ENCODE data around the gene ZNF358.

ZNF358 gene

GRCh38 chr19:7545300-7545699, 29.4 kb downstream of the ZNF358 start:
- H2BK12ac ChIP-seq (ENCODE audit: low read length): no peak overlapping the region
- WGBS, 2 donors (ENCODE audit: extremely low coverage in 2 of 2, insufficient read length in 2 of 2, insufficient replicate concordance in 1 of 2): no CpG with 5 or more reads among the region's 8 CpGs

GRCh38 chr19:7545904-7546303, 30.0 kb downstream of the ZNF358 start:
- Histone ChIP-seq H3K36me3 (replicated peaks in 1 of 2; ENCODE audit: control insufficient read depth in 2 of 2, insufficient read depth in 2 of 2, low read length in 2 of 2) (peaks cover 21% of the 10 kb centered on the region in 2 donors), H2BK120ac (ENCODE audit: low read depth, low read length) (no peak overlapping the region), H2BK15ac (ENCODE audit: low read length) (no peak overlapping the region), H2BK5ac (ENCODE audit: low read length) (no peak overlapping the region), H3K27me3 (ENCODE audit: control insufficient read depth in 3 of 3, insufficient read depth in 3 of 3, low read depth in 1 of 3, low read length in 3 of 3) (no peaks in the 10 kb centered on the region), H3K4me1 (ENCODE audit: control insufficient read depth in 2 of 2, insufficient read depth in 1 of 2, low read depth in 1 of 2, low read length in 2 of 2) (peaks cover 0 to 5% of the 10 kb centered on the region in 2 donors), H3K4ac (ENCODE audit: low read length) (no peak overlapping the region), H3K9me3 (replicated peaks in 1 of 2; ENCODE audit: control insufficient read depth in 2 of 2, insufficient read depth in 1 of 2, low read depth in 1 of 2, low read length in 2 of 2) (peaks cover 0 to 1% of the 10 kb centered on the region in 2 donors), H4K91ac (ENCODE audit: low read depth, low read length, poor library complexity) (no peak overlapping the region), H2AK5ac (ENCODE audit: low read depth, low read length) (no peak overlapping the region), H3K4me3 (ENCODE audit: low read length in 2 of 2) (no peak overlapping the region), H3K4me2 (ENCODE audit: insufficient read depth, low read length, poor library complexity, severe bottlenecking) (no peak overlapping the region), H3K14ac (ENCODE audit: low read length) (no peak overlapping the region), H3K27ac (replicated peaks; ENCODE audit: low read length) (no peak overlapping the region), H3K9ac (ENCODE audit: low read depth, low read length, poor library complexity) (no peak overlapping the region), H3K18ac (ENCODE audit: low read length) (no peak overlapping the region), H2AFZ (ENCODE audit: low read length) (no peak overlapping the region), H4K8ac (ENCODE audit: low read depth, low read length) (no peak overlapping the region), H3K23ac (ENCODE audit: low read depth, low read length, poor library complexity) (no peak overlapping the region), H2BK12ac (ENCODE audit: low read length) (no peak overlapping the region), H3K79me1 (ENCODE audit: low read depth, low read length) (peaks cover 2% of the 10 kb centered on the region)
- DNase-seq (ENCODE audit: low spot score): no peak
- WGBS, 2 donors (ENCODE audit: extremely low coverage in 2 of 2, insufficient read length in 2 of 2, insufficient replicate concordance in 1 of 2): no CpG with 5 or more reads among the region's 1 CpG

More at GRCh38 chr19:7545300-7545699, 29.4 kb downstream of the ZNF358 start:
- Histone ChIP-seq H2BK5ac (ENCODE audit: low read length) (no peak overlapping the region), H3K27me3 (ENCODE audit: control insufficient read depth in 3 of 3, insufficient read depth in 3 of 3, low read depth in 1 of 3, low read length in 3 of 3) (no peaks in the 10 kb centered on the region), H3K23ac (ENCODE audit: low read depth, low read length, poor library complexity) (no peak overlapping the region), H3K27ac (replicated peaks; ENCODE audit: low read length) (no peak overlapping the region), H3K18ac (ENCODE audit: low read length) (no peak overlapping the region), H3K79me1 (ENCODE audit: low read depth, low read length) (peaks cover 2% of the 10 kb centered on the region), H3K4me1 (ENCODE audit: control insufficient read depth in 2 of 2, insufficient read depth in 1 of 2, low read depth in 1 of 2, low read length in 2 of 2) (peaks cover 0 to under 1% of the 10 kb centered on the region in 2 donors), H4K8ac (ENCODE audit: low read depth, low read length) (no peak overlapping the region), H3K4ac (ENCODE audit: low read length) (no peak overlapping the region), H2AK5ac (ENCODE audit: low read depth, low read length) (no peak overlapping the region), H2BK15ac (ENCODE audit: low read length) (no peak overlapping the region), H2BK120ac (ENCODE audit: low read depth, low read length) (no peak overlapping the region), H3K14ac (ENCODE audit: low read length) (no peak overlapping the region), H3K9me3 (replicated peaks in 1 of 2; ENCODE audit: control insufficient read depth in 2 of 2, insufficient read depth in 1 of 2, low read depth in 1 of 2, low read length in 2 of 2) (peaks cover 0 to 1% of the 10 kb centered on the region in 2 donors), H4K91ac (ENCODE audit: low read depth, low read length, poor library complexity) (no peak overlapping the region), H3K4me3 (ENCODE audit: low read length in 2 of 2) (no peak overlapping the region), H2AFZ (ENCODE audit: low read length) (no peak overlapping the region), H3K4me2 (ENCODE audit: insufficient read depth, low read length, poor library complexity, severe bottlenecking) (no peak overlapping the region), H3K9ac (ENCODE audit: low read depth, low read length, poor library complexity) (peak overlapping the region; percentile 60), H3K36me3 (replicated peaks in 1 of 2; ENCODE audit: control insufficient read depth in 2 of 2, insufficient read depth in 2 of 2, low read length in 2 of 2) (peaks cover 21 to 22% of the 10 kb centered on the region in 2 donors)
- DNase-seq (ENCODE audit: low spot score): no peak

- no peak overlapping the region for H3K4me3 ChIP-seq (ENCODE audit: low read length in 2 of 2)
- H2BK12ac ChIP-seq (ENCODE audit: low read length): no peak overlapping the region
- H2AK5ac ChIP-seq (ENCODE audit: low read depth, low read length): no peak overlapping the region
- H3K9ac ChIP-seq (ENCODE audit: low read depth, low read length, poor library complexity): no peak overlapping the region
- H3K36me3 ChIP-seq (replicated peaks in 1 of 2; ENCODE audit: control insufficient read depth in 2 of 2, insufficient read depth in 2 of 2, low read length in 2 of 2): peaks cover 14 to 15% of the 10 kb centered on the region in 2 donors
- no peaks in the 10 kb centered on the region for H3K27me3 ChIP-seq (ENCODE audit: control insufficient read depth in 3 of 3, insufficient read depth in 3 of 3, low read depth in 1 of 3, low read length in 3 of 3)
- H2AFZ ChIP-seq (ENCODE audit: low read length): no peak overlapping the region
- H3K18ac ChIP-seq (ENCODE audit: low read length): no peak overlapping the region
- no CpG with 5 or more reads among the region's 3 CpGs for whole genome bisulfite sequencing, 2 donors (ENCODE audit: extremely low coverage in 2 of 2, insufficient read length in 2 of 2, insufficient replicate concordance in 1 of 2)
- H3K23ac ChIP-seq (ENCODE audit: low read depth, low read length, poor library complexity): no peak overlapping the region
- no peak overlapping the region for H4K8ac ChIP-seq (ENCODE audit: low read depth, low read length)
- no peak overlapping the region for H2BK5ac ChIP-seq (ENCODE audit: low read length)
- no peak for DNase-seq (ENCODE audit: low spot score)
- no peak overlapping the region for H4K91ac ChIP-seq (ENCODE audit: low read depth, low read length, poor library complexity)
- no peak overlapping the region for H2BK120ac ChIP-seq (ENCODE audit: low read depth, low read length)
- no peak overlapping the region for H2BK15ac ChIP-seq (ENCODE audit: low read length)
- H3K27ac ChIP-seq (replicated peaks; ENCODE audit: low read length): no peak overlapping the region
- peaks cover 2% of the 10 kb centered on the region for H3K79me1 ChIP-seq (ENCODE audit: low read depth, low read length)
- no peak overlapping the region for H3K14ac ChIP-seq (ENCODE audit: low read length)
- H3K9me3 ChIP-seq (replicated peaks in 1 of 2; ENCODE audit: control insufficient read depth in 2 of 2, insufficient read depth in 1 of 2, low read depth in 1 of 2, low read length in 2 of 2): peaks cover 0 to 1% of the 10 kb centered on the region in 2 donors
- H3K4me2 ChIP-seq (ENCODE audit: insufficient read depth, low read length, poor library complexity, severe bottlenecking): no peak overlapping the region
- H3K4me1 ChIP-seq (ENCODE audit: control insufficient read depth in 2 of 2, insufficient read depth in 1 of 2, low read depth in 1 of 2, low read length in 2 of 2): peaks cover 0 to 5% of the 10 kb centered on the region in 2 donors
- H3K4ac ChIP-seq (ENCODE audit: low read length): no peak overlapping the region
Measured at GRCh38 chr19:7547159-7547558, 31.3 kb downstream of the ZNF358 start.

GRCh38 chr19:7549429-7550148, 33.7 kb downstream of the ZNF358 start:
- H3K4me2 ChIP-seq (ENCODE audit: insufficient read depth, low read length, poor library complexity, severe bottlenecking): no peak overlapping the region
- no peak overlapping the region for H2AK5ac ChIP-seq (ENCODE audit: low read depth, low read length)
- H3K18ac ChIP-seq (ENCODE audit: low read length): no peak overlapping the region
- H3K79me1 ChIP-seq (ENCODE audit: low read depth, low read length): peaks cover 2% of the 10 kb centered on the region
- no CpG with 5 or more reads among the region's 36 CpGs for WGBS, 2 donors (ENCODE audit: extremely low coverage in 2 of 2, insufficient read length in 2 of 2, insufficient replicate concordance in 1 of 2)
- H3K9me3 ChIP-seq (replicated peaks in 1 of 2; ENCODE audit: control insufficient read depth in 2 of 2, insufficient read depth in 1 of 2, low read depth in 1 of 2, low read length in 2 of 2): peaks cover 0 to 1% of the 10 kb centered on the region in 2 donors
- no peak overlapping the region for H3K4ac ChIP-seq (ENCODE audit: low read length)
- H4K8ac ChIP-seq (ENCODE audit: low read depth, low read length): no peak overlapping the region
- H3K27me3 ChIP-seq (ENCODE audit: control insufficient read depth in 3 of 3, insufficient read depth in 3 of 3, low read depth in 1 of 3, low read length in 3 of 3): no peaks in the 10 kb centered on the region
- H3K9ac ChIP-seq (ENCODE audit: low read depth, low read length, poor library complexity): no peak overlapping the region
- no peak overlapping the region for H2BK15ac ChIP-seq (ENCODE audit: low read length)
- H2AFZ ChIP-seq (ENCODE audit: low read length): no peak overlapping the region
- H3K27ac ChIP-seq (replicated peaks; ENCODE audit: low read length): no peak overlapping the region
- no peak overlapping the region for H4K91ac ChIP-seq (ENCODE audit: low read depth, low read length, poor library complexity)
- peaks cover 0 to 5% of the 10 kb centered on the region in 2 donors for H3K4me1 ChIP-seq (ENCODE audit: control insufficient read depth in 2 of 2, insufficient read depth in 1 of 2, low read depth in 1 of 2, low read length in 2 of 2)
- no peak overlapping the region for H3K4me3 ChIP-seq (ENCODE audit: low read length in 2 of 2)
- H3K36me3 ChIP-seq (replicated peaks in 1 of 2; ENCODE audit: control insufficient read depth in 2 of 2, insufficient read depth in 2 of 2, low read length in 2 of 2): peaks cover 6 to 8% of the 10 kb centered on the region in 2 donors
- H2BK5ac ChIP-seq (ENCODE audit: low read length): no peak overlapping the region
- peak overlapping the region; percentile 38 for H3K14ac ChIP-seq (ENCODE audit: low read length)
- H2BK120ac ChIP-seq (ENCODE audit: low read depth, low read length): no peak overlapping the region
- H2BK12ac ChIP-seq (ENCODE audit: low read length): no peak overlapping the region
- no peak for DNase-seq (ENCODE audit: low spot score)
- peak overlapping the region; percentile 65 for H3K23ac ChIP-seq (ENCODE audit: low read depth, low read length, poor library complexity)

Measured in neuronal stem cell (in vitro differentiated cells).